Neural cell (in vitro differentiated cells): ENCODE data around the gene KMT2E.
"Not testable (repeated sequence)": the region's sequence is repeated elsewhere in the genome, so short reads cannot be mapped to it uniquely, and the experiment has no call there.

Source experiments
- EP300 ChIP-seq: fragments of 450-650 bp; conservative IDR thresholded peaks from 2 replicates; pipeline ENCODE4 v1.6.1; 2014; ENCODE audit warnings: antibody characterized with exemption, mild to moderate bottlenecking, moderate library complexity; ENCODE audit not compliant: poor library complexity, severe bottlenecking
- POLR2AphosphoS5 ChIP-seq: IDR thresholded peaks from 2 replicates; pipeline ENCODE4 v1.6.1; 2012

- TF ChIP-seq POLR2AphosphoS5, EP300: not testable (repeated sequence)
These were observed 36.9 kb downstream of the KMT2E start for GRCh38 chr7:105050899-105051298.
